Osteoblast (primary cell): ENCODE measurements around the gene ATP10D. TPM values are rescaled to one million over a fixed set of nuclear protein-coding genes. Genes with fewer than 3 reads are reported as not detected.

Experiments used
- DNase-seq: peaks from one replicate; pipeline ENCODE4 v3.0.0; 2011; ENCODE audit warnings: low spot score, mixed read lengths; ENCODE audit not compliant: insufficient read length; ENCODE audit errors: missing footprints
- H2AFZ ChIP-seq: 2 replicates; pipeline ENCODE4 v1.6.0; 2011; ENCODE audit warnings: mild to moderate bottlenecking, low read length
- H3K27ac ChIP-seq: 2 replicates; pipeline ENCODE4 v1.5.1; 2011; ENCODE audit warnings: mild to moderate bottlenecking, low read depth, low read length, moderate library complexity
- H3K27me3 ChIP-seq: 2 replicates; pipeline ENCODE4 v1.6.0; 2012; ENCODE audit warnings: mild to moderate bottlenecking, control low read depth, inconsistent platforms, low read length, moderate library complexity; ENCODE audit not compliant: insufficient read depth
- H3K36me3 ChIP-seq: 2 replicates; pipeline ENCODE4 v1.5.1; 2011; ENCODE audit warnings: mild to moderate bottlenecking, low read length, control low read depth, moderate library complexity; ENCODE audit not compliant: insufficient read depth
- H3K4me1 ChIP-seq: 2 replicates; pipeline ENCODE4 v1.5.1; 2011; ENCODE audit warnings: mild to moderate bottlenecking, low read length, control low read depth, moderate library complexity; ENCODE audit not compliant: insufficient read depth
- H3K4me2 ChIP-seq: 2 replicates; pipeline ENCODE4 v1.6.0; 2011; ENCODE audit warnings: mild to moderate bottlenecking, low read length; ENCODE audit not compliant: insufficient read depth
- H3K4me3 ChIP-seq: fragments of 200-600 bp; sonication (generic); 3 replicates; pipeline ENCODE4 v1.5.1; 2012; ENCODE audit warnings: mild to moderate bottlenecking, low read length, inconsistent platforms; ENCODE audit not compliant: insufficient read depth
- H3K79me2 ChIP-seq: 2 replicates; pipeline ENCODE4 v1.6.0; 2012; ENCODE audit warnings: mild to moderate bottlenecking, low read length, control low read depth, inconsistent platforms; ENCODE audit not compliant: insufficient read depth
- H3K9me3 ChIP-seq: 2 replicates; pipeline ENCODE4 v1.5.1; 2011; ENCODE audit warnings: low read depth, low read length, control low read depth
- H4K20me1 ChIP-seq: 2 replicates; pipeline ENCODE4 v1.6.0; 2012; ENCODE audit warnings: mild to moderate bottlenecking, low read length, control low read depth; ENCODE audit not compliant: insufficient read depth
- total RNA-seq: library from RNA; depleted of rRNA; stranded (reverse); fragments of >200 nt; gene quantifications from 2 replicates; pipeline ENCODE4 v1.2.3, GENCODE V29; 2012
- TF ChIP-seq, protein P1 (sequence below): IDR thresholded peaks from 2 replicates; pipeline ENCODE4 v1.5.1; 2011; ENCODE audit warnings: mild to moderate bottlenecking, low read depth, low read length, moderate library complexity; ENCODE audit errors: extremely low read depth

The ATP10D gene
- total RNA-seq, 1 donor, result 51.8 TPM

- H3K79me2 ChIP-seq, result peaks cover 32% of the 10 kb centered on the region
- H3K36me3 ChIP-seq, result peaks cover 5% of the 10 kb centered on the region
- peak overlapping the region; percentile 88 for H2AFZ ChIP-seq
- H3K4me3 ChIP-seq, result peak overlapping the region; percentile 93
- peaks cover 16% of the 10 kb centered on the region for H3K4me1 ChIP-seq
- no peaks in the 10 kb centered on the region for H3K9me3 ChIP-seq
- no peak for DNase-seq
- TF ChIP-seq, protein P1, sequence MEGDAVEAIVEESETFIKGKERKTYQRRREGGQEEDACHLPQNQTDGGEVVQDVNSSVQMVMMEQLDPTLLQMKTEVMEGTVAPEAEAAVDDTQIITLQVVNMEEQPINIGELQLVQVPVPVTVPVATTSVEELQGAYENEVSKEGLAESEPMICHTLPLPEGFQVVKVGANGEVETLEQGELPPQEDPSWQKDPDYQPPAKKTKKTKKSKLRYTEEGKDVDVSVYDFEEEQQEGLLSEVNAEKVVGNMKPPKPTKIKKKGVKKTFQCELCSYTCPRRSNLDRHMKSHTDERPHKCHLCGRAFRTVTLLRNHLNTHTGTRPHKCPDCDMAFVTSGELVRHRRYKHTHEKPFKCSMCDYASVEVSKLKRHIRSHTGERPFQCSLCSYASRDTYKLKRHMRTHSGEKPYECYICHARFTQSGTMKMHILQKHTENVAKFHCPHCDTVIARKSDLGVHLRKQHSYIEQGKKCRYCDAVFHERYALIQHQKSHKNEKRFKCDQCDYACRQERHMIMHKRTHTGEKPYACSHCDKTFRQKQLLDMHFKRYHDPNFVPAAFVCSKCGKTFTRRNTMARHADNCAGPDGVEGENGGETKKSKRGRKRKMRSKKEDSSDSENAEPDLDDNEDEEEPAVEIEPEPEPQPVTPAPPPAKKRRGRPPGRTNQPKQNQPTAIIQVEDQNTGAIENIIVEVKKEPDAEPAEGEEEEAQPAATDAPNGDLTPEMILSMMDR, result no peak
- peak overlapping the region; percentile 93 for H3K4me2 ChIP-seq
- no peaks in the 10 kb centered on the region for H3K27me3 ChIP-seq
- no peaks in the 10 kb centered on the region for H4K20me1 ChIP-seq
- peak overlapping the region; percentile 87 for H3K27ac ChIP-seq
These were observed 22.3 kb upstream of the ATP10D start for GRCh38 chr4:47462799-47463234.

DNA sequence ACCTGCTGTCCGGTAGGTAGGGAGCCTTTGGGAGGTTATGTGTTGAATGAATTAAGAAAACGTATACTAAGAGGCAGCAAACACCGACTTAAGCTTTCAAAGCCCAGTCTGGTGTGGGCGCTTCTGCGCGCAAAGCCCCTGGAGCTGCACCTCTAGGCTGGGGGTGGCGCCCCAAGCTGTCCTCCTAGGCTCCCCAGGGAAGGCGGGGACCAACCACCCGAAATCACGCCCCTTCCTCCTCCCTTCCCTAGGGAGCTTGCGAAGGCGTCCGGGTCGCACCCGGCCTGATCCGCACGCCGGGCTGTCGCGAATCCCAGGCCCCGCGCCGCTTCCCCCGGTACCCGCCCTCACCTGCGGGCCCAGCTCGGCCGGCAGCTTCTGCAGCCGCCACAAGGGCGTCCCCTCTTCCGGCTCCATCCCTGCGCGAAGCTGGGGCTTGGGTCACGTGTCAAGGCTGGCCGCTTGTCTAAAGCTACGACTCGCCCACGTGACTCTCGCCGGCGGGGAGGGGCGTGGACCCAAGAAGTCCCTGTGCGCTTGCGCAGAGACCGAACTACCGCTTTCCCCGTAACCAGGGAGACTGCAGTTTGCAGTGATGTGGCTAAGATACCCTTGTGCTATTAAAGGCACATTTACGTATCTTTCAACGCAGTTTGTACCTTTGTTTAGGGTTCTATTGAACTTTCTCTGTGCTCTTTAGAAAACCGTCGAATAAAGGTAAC lies 21.7 kb upstream of the ATP10D start, which contains the start of gene COMMD8:
COMMD8 (minus strand) TSS at position 468 of the 722 bp plus-strand sequence; CDS start at position 417, 51 bp downstream.
- Histone ChIP-seq H3K4me1 (peaks cover 16% of the 10 kb centered on the region), H3K4me3 (peak within 1 kb of the TSS; percentile 93), H3K79me2 (peaks cover 32% of the 10 kb centered on the region), H3K9me3 (no peaks in the 10 kb centered on the region), H3K4me2 (peak within 1 kb of the TSS; percentile 93), H3K27me3 (no peaks in the 10 kb centered on the region), H4K20me1 (no peaks in the 10 kb centered on the region), H2AFZ (peak within 1 kb of the TSS; percentile 88), H3K36me3 (peaks cover 5% of the 10 kb centered on the region), H3K27ac (peak within 1 kb of the TSS; percentile 87)
- TF ChIP-seq, protein P1, result peak; percentile 26
- DNase-seq, result peak; percentile 96

DNA sequence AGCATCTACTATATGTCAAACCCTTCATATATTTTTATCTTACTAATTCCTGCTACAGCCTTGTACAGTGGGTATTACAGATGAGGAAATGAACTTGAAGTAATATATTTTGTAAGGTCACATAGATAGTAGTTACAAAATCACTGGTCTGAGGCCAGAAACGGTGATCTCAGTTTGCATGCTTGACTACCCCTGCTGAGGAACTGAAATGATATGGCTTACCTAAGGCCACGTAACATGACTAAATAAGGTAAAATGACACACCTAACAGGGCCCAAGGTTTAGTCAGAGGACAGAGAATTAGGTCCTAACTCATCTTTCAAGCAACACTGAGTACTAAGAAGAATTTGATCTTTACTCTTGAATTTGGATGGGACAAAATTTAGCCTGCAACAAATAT lies 20.1 kb upstream of the ATP10D start:
- H3K9me3 ChIP-seq, result no peaks in the 10 kb centered on the region
- peaks cover 30% of the 10 kb centered on the region for H3K4me1 ChIP-seq
- no peaks in the 10 kb centered on the region for H3K36me3 ChIP-seq
- TF ChIP-seq, protein P1, result no peak
- H2AFZ ChIP-seq, result no peak overlapping the region
- H4K20me1 ChIP-seq, result no peaks in the 10 kb centered on the region
- H3K27me3 ChIP-seq, result no peaks in the 10 kb centered on the region
- peaks cover 30% of the 10 kb centered on the region for H3K79me2 ChIP-seq
- DNase-seq, result no peak
- H3K27ac ChIP-seq, result no peak overlapping the region
- H3K4me2 ChIP-seq, result no peak overlapping the region
- H3K4me3 ChIP-seq, result no peak overlapping the region

- H3K4me3 ChIP-seq, result no peak overlapping the region
- no peaks in the 10 kb centered on the region for H3K27me3 ChIP-seq
- H3K36me3 ChIP-seq, result no peaks in the 10 kb centered on the region
- peaks cover 22% of the 10 kb centered on the region for H3K79me2 ChIP-seq
- peaks cover 38% of the 10 kb centered on the region for H3K4me1 ChIP-seq
- H2AFZ ChIP-seq, result peak overlapping the region; percentile 20
- H3K4me2 ChIP-seq, result no peak overlapping the region
- no peak overlapping the region for H3K27ac ChIP-seq
- H3K9me3 ChIP-seq, result no peaks in the 10 kb centered on the region
- no peak for DNase-seq
- H4K20me1 ChIP-seq, result no peaks in the 10 kb centered on the region
- TF ChIP-seq, protein P1, result no peak
These were observed 18.9 kb upstream of the ATP10D start for GRCh38 chr4:47466056-47466785.
